Stomach (tissue), 9 donors: ENCODE results near the gene ARHGAP26. TPM values are rescaled to one million over a fixed set of nuclear protein-coding genes. Genes with fewer than 3 reads are reported as not detected.

ENCODE experiments used
- DNase-seq, 2 donors: peaks; one replicate each; pipeline versions ENCODE4 v3.0.0 to v3.0.0-alpha.2; 2013 to 2019
- H3K27ac ChIP-seq, 5 donors: fragments of 200-600 bp in 4 of 5; sonication (generic) in 4 of 5; one replicate each; pipeline ENCODE4 v1.5.1; 2013 to 2019; ENCODE audit warnings: mild to moderate bottlenecking in 1 of 5, moderate library complexity in 1 of 5
- H3K27me3 ChIP-seq, 3 donors: fragments of 200-600 bp; sonication (generic); one replicate each; pipeline ENCODE4 v1.5.1; 2017 to 2019; ENCODE audit warnings: mixed run types in 1 of 3
- H3K36me3 ChIP-seq, 4 donors: fragments of 200-600 bp; sonication (generic); 1 replicate in 3 of 4; 2 replicates in 1 of 4; pipeline ENCODE4 v1.5.1; 2016 to 2019
- H3K4me1 ChIP-seq, 4 donors: fragments of 200-600 bp; sonication (generic); one replicate each; pipeline ENCODE4 v1.5.1; 2016 to 2019
- H3K4me3 ChIP-seq, 4 donors: fragments of 200-600 bp; sonication (generic) in 3 of 4; one replicate each; pipeline ENCODE4 v1.5.1; 2016 to 2019; ENCODE audit warnings: mild to moderate bottlenecking in 1 of 4
- H3K9me3 ChIP-seq, 4 donors: fragments of 200-600 bp; sonication (generic); one replicate each; pipeline ENCODE4 v1.5.1; 2016 to 2019
- CTCF ChIP-seq, 7 experiments: fragments of 450-650 bp in 4 of 7; fragments of 200-600 bp in 3 of 7; sonication (generic) in 3 of 7; IDR thresholded peaks; one replicate each; pipeline ENCODE4 v1.5.1; 2016 to 2019; ENCODE audit warnings: antibody characterized with exemption in 7 of 7, control low read depth in 2 of 7, mild to moderate bottlenecking in 1 of 7
- EP300 ChIP-seq: sonication (generic); formaldehyde crosslinking; IDR thresholded peaks from one replicate; pipeline ENCODE4 v1.6.1; 2017; ENCODE audit warnings: antibody characterized with exemption
- POLR2A ChIP-seq, 4 donors: fragments of 450-650 bp; IDR thresholded peaks; one replicate each; pipeline ENCODE4 v1.6.1; 2016; ENCODE audit warnings: antibody characterized with exemption in 4 of 4, control low read depth in 2 of 4, mild to moderate bottlenecking in 1 of 4, moderate library complexity in 1 of 4
- POLR2AphosphoS5 ChIP-seq, 3 donors: sonication (generic); formaldehyde crosslinking; IDR thresholded peaks; one replicate each; pipeline ENCODE4 v1.6.1; 2016; ENCODE audit warnings: antibody characterized with exemption in 3 of 3
- WGBS, 5 donors: extraction: QIAGEN DNeasy Blood & Tissue Kit in 3 of 5; methylation state at CpG; one replicate each; pipeline versions ENCODE4 v1.1.5 to v1.1.7; 2013 to 2018; 5-methylcytosine and 5-hydroxymethylcytosine counted together
- intact Hi-C: fragments of 100-400 bp; cut with DNase I; formaldehyde crosslinking; loops from one replicate; pipeline ENCODE4 v1.15.1; 2023; ENCODE audit warnings: low total_unique reads
- polyA plus RNA-seq, 3 donors: library from polyadenylated mRNA; stranded (reverse); fragments of 200-250 nt; gene quantifications; one replicate each; pipeline ENCODE4 v1.2.3, GENCODE V29; 2013
- total RNA-seq, 5 donors: library from RNA; depleted of rRNA; stranded (reverse); fragments of >200 nt; gene quantifications; one replicate each; pipeline versions ENCODE4 v1.1.0 to v1.2.3, GENCODE V29; 2014 to 2016
- donor health status: healthy with polysubstance abuse.
- donor health status: Bipolar disorder and iron deficiency.
- donor health status: healthy.

ARHGAP26 gene
- total and polyA plus RNA-seq, 8 donors: 4.0 to 115 (median 34.1) TPM

GRCh38 chr5:143152445-143152844 is 382.3 kb downstream of the ARHGAP26 start:
- Histone ChIP-seq H3K4me3 (no peak overlapping the region), H3K27ac (peak overlapping the region in 2 of 5 donors; percentile 76 to 79), H3K27me3 (no peaks in the 10 kb centered on the region), H3K4me1 (peaks cover 11 to 62% (median 40%) of the 10 kb centered on the region in 4 donors), H3K36me3 (peaks cover 0 to 30% (median 17%) of the 10 kb centered on the region in 4 donors), H3K9me3 (no peaks in the 10 kb centered on the region)
- 99 to 100% (median 100%) methylated on average over 2 of the region's 2 CpGs for WGBS, 5 donors
- no peak for DNase-seq
- TF ChIP-seq POLR2AphosphoS5 (IDR thresholded peaks at IDR 0.05) (no peak), EP300 (no peak), POLR2A (IDR thresholded peaks at IDR 0.05) (no peak), CTCF (IDR thresholded peaks at IDR 0.05) (no peak)
- intact Hi-C loops: no loop called here

GRCh38 chr5:143153332-143154119 is 383.3 kb downstream of the ARHGAP26 start:
- TF ChIP-seq CTCF (IDR thresholded peaks at IDR 0.05): no peak
- peak; percentile 22 to 66 (median 61) for TF ChIP-seq POLR2AphosphoS5 (IDR thresholded peaks at IDR 0.05)
- no peaks in the 10 kb centered on the region for H3K9me3 ChIP-seq
- no peaks in the 10 kb centered on the region for H3K27me3 ChIP-seq
- H3K4me1 ChIP-seq: peaks cover 11 to 51% (median 33%) of the 10 kb centered on the region in 4 donors
- H3K36me3 ChIP-seq: peaks cover 0 to 22% (median 11%) of the 10 kb centered on the region in 4 donors
- peak; percentile 55 to 79 for DNase-seq
- 42 to 67% (median 57%) methylated on average over 7 of the region's 7 CpGs for WGBS, 5 donors
- H3K27ac ChIP-seq: peak overlapping the region in 4 of 5 donors; percentile 57 to 79 (median 72)
- no peak overlapping the region for H3K4me3 ChIP-seq
- intact Hi-C loops: no loop called here

- Histone ChIP-seq H3K4me3 (no peak overlapping the region), H3K4me1 (peaks cover 11 to 42% (median 28%) of the 10 kb centered on the region in 4 donors), H3K27me3 (no peaks in the 10 kb centered on the region), H3K9me3 (no peaks in the 10 kb centered on the region), H3K36me3 (peaks cover 0 to 12% (median 8%) of the 10 kb centered on the region in 4 donors), H3K27ac (peak overlapping the region; percentile 7 to 79 (median 69))
- intact Hi-C loops: no loop called here
- 82 to 85% (median 84%) methylated on average over 5 of the region's 5 CpGs for WGBS, 5 donors
- no peak for DNase-seq
- TF ChIP-seq EP300 (no peak), POLR2AphosphoS5 (IDR thresholded peaks at IDR 0.05) (no peak), CTCF (IDR thresholded peaks at IDR 0.05) (no peak), POLR2A (IDR thresholded peaks at IDR 0.05) (no peak)
Observed at GRCh38 chr5:143154510-143155370, 384.6 kb downstream of the ARHGAP26 start.

GRCh38 chr5:143155455-143155854 is 385.3 kb downstream of the ARHGAP26 start:
- no peak for DNase-seq
- Histone ChIP-seq H3K9me3 (no peaks in the 10 kb centered on the region), H3K27ac (peak overlapping the region in 4 of 5 donors; percentile 57 to 79 (median 72)), H3K27me3 (no peaks in the 10 kb centered on the region), H3K36me3 (peaks cover 0 to 6% (median 2%) of the 10 kb centered on the region in 4 donors), H3K4me3 (no peak overlapping the region), H3K4me1 (peaks cover 11 to 42% (median 28%) of the 10 kb centered on the region in 4 donors)
- intact Hi-C loops: no loop called here
- TF ChIP-seq POLR2A (IDR thresholded peaks at IDR 0.05) (no peak), POLR2AphosphoS5 (IDR thresholded peaks at IDR 0.05) (no peak), CTCF (IDR thresholded peaks at IDR 0.05) (no peak), EP300 (no peak)
- WGBS, 5 donors: 70 to 83% (median 76%) methylated on average over 3 of the region's 3 CpGs
